ENCODE measurements around the gene CCDC192.

CCDC192 gene

GRCh38 chr5:127848098-127848497 is 144.9 kb downstream of the CCDC192 start:
- no peak overlapping the region for H3K4me3 ChIP-seq (ENCODE audit: insufficient read depth, low read length, poor library complexity, severe bottlenecking)
- H4K20me1 ChIP-seq (ENCODE audit: low read depth, low read length) = no peaks in the 10 kb centered on the region
- no peaks in the 10 kb centered on the region for H3K27me3 ChIP-seq (ENCODE audit: low read length)
- H3K9ac ChIP-seq (ENCODE audit: low read length) = no peak overlapping the region
- H3K79me2 ChIP-seq (ENCODE audit: insufficient read depth, low read length) = no peaks in the 10 kb centered on the region
- no peaks in the 10 kb centered on the region for H3K9me3 ChIP-seq (ENCODE audit: insufficient read depth, low read length)
- no peak overlapping the region for H3K27ac ChIP-seq (ENCODE audit: low read depth, low read length)
- no peaks in the 10 kb centered on the region for H3K36me3 ChIP-seq (ENCODE audit: low read length)
- TF ChIP-seq CTCF (IDR thresholded peaks at IDR 0.05; ENCODE audit: insufficient read depth, low read length, poor library complexity, severe bottlenecking) = no peak
- TF ChIP-seq EZH2phosphoT487 (conservative IDR thresholded peaks at IDR 0.05; ENCODE audit: low read length) = no peak
- no peak overlapping the region for H3K4me2 ChIP-seq (ENCODE audit: low read depth, low read length, poor library complexity, severe bottlenecking)
- H2AFZ ChIP-seq (ENCODE audit: low read depth, low read length, severe bottlenecking) = no peak overlapping the region
- no peaks in the 10 kb centered on the region for H3F3A ChIP-seq (ENCODE audit: insufficient read depth)
- H3K9me2 ChIP-seq (replicated peaks; ENCODE audit: insufficient read depth, low read length) = no peaks in the 10 kb centered on the region

- Histone ChIP-seq H3K4me2 (ENCODE audit: low read depth, low read length, poor library complexity, severe bottlenecking) (no peak overlapping the region), H3K27me3 (ENCODE audit: low read length) (no peaks in the 10 kb centered on the region), H3F3A (ENCODE audit: insufficient read depth) (no peaks in the 10 kb centered on the region), H3K4me3 (ENCODE audit: insufficient read depth, low read length, poor library complexity, severe bottlenecking) (no peak overlapping the region), H3K36me3 (ENCODE audit: low read length) (no peaks in the 10 kb centered on the region), H4K20me1 (ENCODE audit: low read depth, low read length) (no peaks in the 10 kb centered on the region), H3K79me2 (ENCODE audit: insufficient read depth, low read length) (no peaks in the 10 kb centered on the region), H2AFZ (ENCODE audit: low read depth, low read length, severe bottlenecking) (no peak overlapping the region), H3K9ac (ENCODE audit: low read length) (no peak overlapping the region), H3K9me3 (ENCODE audit: insufficient read depth, low read length) (no peaks in the 10 kb centered on the region), H3K27ac (ENCODE audit: low read depth, low read length) (no peak overlapping the region), H3K9me2 (replicated peaks; ENCODE audit: insufficient read depth, low read length) (no peaks in the 10 kb centered on the region)
- TF ChIP-seq CTCF (IDR thresholded peaks at IDR 0.05; ENCODE audit: insufficient read depth, low read length, poor library complexity, severe bottlenecking) = no peak
- TF ChIP-seq EZH2phosphoT487 (conservative IDR thresholded peaks at IDR 0.05; ENCODE audit: low read length) = no peak
Measured at GRCh38 chr5:127849408-127849807, 146.2 kb downstream of the CCDC192 start.

GRCh38 chr5:127849891-127850290 is 146.7 kb downstream of the CCDC192 start:
- Histone ChIP-seq H4K20me1 (ENCODE audit: low read depth, low read length) (no peaks in the 10 kb centered on the region), H3K79me2 (ENCODE audit: insufficient read depth, low read length) (no peaks in the 10 kb centered on the region), H3K27ac (ENCODE audit: low read depth, low read length) (no peak overlapping the region), H3F3A (ENCODE audit: insufficient read depth) (no peaks in the 10 kb centered on the region), H3K27me3 (ENCODE audit: low read length) (no peaks in the 10 kb centered on the region), H3K4me2 (ENCODE audit: low read depth, low read length, poor library complexity, severe bottlenecking) (no peak overlapping the region), H3K36me3 (ENCODE audit: low read length) (no peaks in the 10 kb centered on the region), H3K9me3 (ENCODE audit: insufficient read depth, low read length) (no peaks in the 10 kb centered on the region), H3K9me2 (replicated peaks; ENCODE audit: insufficient read depth, low read length) (no peaks in the 10 kb centered on the region), H3K9ac (ENCODE audit: low read length) (no peak overlapping the region), H3K4me3 (ENCODE audit: insufficient read depth, low read length, poor library complexity, severe bottlenecking) (no peak overlapping the region), H2AFZ (ENCODE audit: low read depth, low read length, severe bottlenecking) (no peak overlapping the region)
- TF ChIP-seq EZH2phosphoT487 (conservative IDR thresholded peaks at IDR 0.05; ENCODE audit: low read length) (no peak), CTCF (IDR thresholded peaks at IDR 0.05; ENCODE audit: insufficient read depth, low read length, poor library complexity, severe bottlenecking) (no peak)

All from SU-DHL-6 (cell line).